KOPT-K1 (cell line): ENCODE measurements around the gene UGT1A10.
"Not testable (repeated sequence)": the region's sequence is repeated elsewhere in the genome, so short reads cannot be mapped to it uniquely, and the experiment has no call there.

Experiments used
- H3K27ac ChIP-seq: fragments of 200-600 bp; sonication (generic); 2 replicates; pipeline ENCODE4 v1.5.1; 2016; ENCODE audit warnings: antibody characterized with exemption, mild to moderate bottlenecking, low read depth, low read length; ENCODE audit not compliant: poor library complexity, severe bottlenecking
- H3K36me3 ChIP-seq: fragments of 200-600 bp; sonication (generic); 2 replicates; pipeline ENCODE4 v1.5.1; 2017; ENCODE audit warnings: antibody characterized with exemption, mild to moderate bottlenecking, low read length, moderate library complexity; ENCODE audit not compliant: insufficient read depth
- H3K9me3 ChIP-seq: fragments of 200-600 bp; sonication (generic); 2 replicates; pipeline ENCODE4 v1.5.1; 2017; ENCODE audit warnings: antibody characterized with exemption, low read length, mild to moderate bottlenecking; ENCODE audit not compliant: insufficient read depth, poor library complexity, severe bottlenecking

The UGT1A10 gene

GRCh38 chr2:233636306-233636705 lies at the start of gene UGT1A10:
UGT1A10 (plus strand) TSS chr2:233636448; CDS start chr2:233636523, 75 bp downstream.
- not testable (repeated sequence) for H3K36me3 ChIP-seq, H3K9me3 ChIP-seq, H3K27ac ChIP-seq

- no peaks in the 10 kb centered on the region for H3K9me3 ChIP-seq
- H3K36me3 ChIP-seq: no peaks in the 10 kb centered on the region
- H3K27ac ChIP-seq: no peak overlapping the region
Observed at GRCh38 chr2:233588400-233588799, 47.8 kb upstream of the UGT1A10 start.

DNA sequence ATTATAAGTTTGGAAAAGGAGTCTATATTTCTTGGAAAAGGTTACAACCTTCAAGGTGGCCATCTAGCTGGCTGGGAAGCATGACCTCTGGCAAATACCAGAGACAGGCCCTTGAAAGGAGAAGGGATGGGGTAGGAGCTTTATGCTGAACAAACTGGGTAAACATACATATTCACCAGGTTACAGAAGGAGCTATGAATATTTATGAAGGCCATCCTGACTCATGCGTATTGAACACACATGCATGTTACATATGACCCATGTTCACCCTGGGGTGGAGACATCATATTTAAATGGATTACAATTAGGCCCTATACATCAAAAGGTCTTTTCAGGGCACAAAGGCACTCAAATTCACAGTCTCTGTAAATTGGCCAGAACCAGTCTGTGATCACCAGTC lies 43.5 kb upstream of the UGT1A10 start:
- H3K9me3 ChIP-seq, H3K27ac ChIP-seq, H3K36me3 ChIP-seq: not testable (repeated sequence)

- no peaks in the 10 kb centered on the region for H3K36me3 ChIP-seq
- no peak overlapping the region for H3K27ac ChIP-seq
- peaks cover 10% of the 10 kb centered on the region for H3K9me3 ChIP-seq
Observed at GRCh38 chr2:233593201-233593600, 43.0 kb upstream of the UGT1A10 start.

DNA sequence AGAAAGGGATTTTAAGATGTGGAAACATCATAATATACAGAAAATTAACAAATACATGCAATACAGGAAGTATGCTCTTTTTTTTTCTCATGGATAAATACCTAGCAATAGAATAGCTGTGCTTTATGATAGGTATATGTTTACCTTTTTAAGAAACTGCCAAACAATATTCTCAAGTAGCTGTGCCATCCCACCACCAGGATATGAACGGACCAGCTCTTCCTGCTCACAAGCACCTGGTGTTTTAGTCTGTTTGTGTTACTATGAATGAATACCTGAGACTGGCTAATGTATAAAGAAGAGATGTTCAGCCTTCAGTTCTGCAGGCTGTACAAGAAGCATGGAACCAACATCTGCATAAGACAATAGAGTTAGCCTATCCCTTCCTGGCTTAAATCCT lies 38.7 kb upstream of the UGT1A10 start:
- Histone ChIP-seq H3K9me3 (peaks cover 17% of the 10 kb centered on the region), H3K36me3 (no peaks in the 10 kb centered on the region), H3K27ac (no peak overlapping the region)

DNA sequence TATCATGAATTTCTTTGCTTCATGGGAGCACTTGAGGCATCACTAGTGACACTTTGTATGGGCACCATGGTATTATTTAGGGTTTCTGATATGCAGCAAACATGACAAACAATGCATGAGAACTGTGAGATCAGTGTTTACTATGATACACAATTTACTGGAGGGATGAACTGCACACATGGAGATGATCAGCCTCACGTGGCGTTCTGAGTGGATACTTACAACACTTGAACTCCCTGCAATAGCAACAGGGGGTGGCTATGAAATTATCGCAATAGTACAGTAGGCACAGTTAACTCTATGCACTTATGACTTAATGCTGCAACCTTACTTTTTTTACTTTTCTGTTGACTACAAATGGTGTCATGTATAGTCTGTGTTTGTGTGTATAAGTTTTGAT lies 37.3 kb upstream of the UGT1A10 start:
- Histone ChIP-seq H3K9me3 (peaks cover 24% of the 10 kb centered on the region), H3K36me3 (no peaks in the 10 kb centered on the region), H3K27ac (no peak overlapping the region)

- peaks cover 24% of the 10 kb centered on the region for H3K9me3 ChIP-seq
- no peaks in the 10 kb centered on the region for H3K36me3 ChIP-seq
- H3K27ac ChIP-seq: no peak overlapping the region
Observed at GRCh38 chr2:233600386-233600785, 35.9 kb upstream of the UGT1A10 start.

GRCh38 chr2:233602076-233602475 lies 34.2 kb upstream of the UGT1A10 start:
- peaks cover 16% of the 10 kb centered on the region for H3K9me3 ChIP-seq
- H3K36me3 ChIP-seq: no peaks in the 10 kb centered on the region
- H3K27ac ChIP-seq: no peak overlapping the region

GRCh38 chr2:233603520-233603919 lies 32.7 kb upstream of the UGT1A10 start:
- peaks cover 14% of the 10 kb centered on the region for H3K9me3 ChIP-seq
- H3K27ac ChIP-seq: no peak overlapping the region
- H3K36me3 ChIP-seq: no peaks in the 10 kb centered on the region

GRCh38 chr2:233604826-233605225 lies 31.4 kb upstream of the UGT1A10 start:
- H3K36me3 ChIP-seq: no peaks in the 10 kb centered on the region
- peaks cover 14% of the 10 kb centered on the region for H3K9me3 ChIP-seq
- no peak overlapping the region for H3K27ac ChIP-seq

GRCh38 chr2:233605680-233606079 lies 30.6 kb upstream of the UGT1A10 start:
- Histone ChIP-seq H3K9me3 (peaks cover 22% of the 10 kb centered on the region), H3K36me3 (no peaks in the 10 kb centered on the region), H3K27ac (no peak overlapping the region)

DNA sequence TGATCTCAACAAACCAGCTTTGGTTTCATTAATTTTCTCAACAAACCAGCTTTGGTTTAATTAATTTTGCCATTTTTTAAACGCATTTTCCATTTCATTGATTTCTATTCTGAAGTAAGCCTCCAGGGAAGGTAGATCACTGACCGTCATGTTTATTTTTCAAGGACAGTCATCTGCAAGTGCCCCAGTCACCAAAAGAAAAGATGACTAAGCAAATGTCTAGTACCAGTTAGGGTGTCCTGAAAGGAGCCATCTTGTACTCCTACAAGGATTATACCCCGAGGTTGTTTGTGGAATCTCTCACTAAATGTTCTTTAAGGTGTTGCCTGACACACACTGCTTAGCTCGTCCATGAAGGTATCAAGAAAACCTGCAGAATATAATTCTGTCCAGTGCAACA lies 25.0 kb upstream of the UGT1A10 start:
- H3K36me3 ChIP-seq: no peaks in the 10 kb centered on the region
- no peak overlapping the region for H3K27ac ChIP-seq

GRCh38 chr2:233617476-233617875 lies 18.8 kb upstream of the UGT1A10 start, which contains the start of gene UGT1A8:
UGT1A8 (plus strand) TSS chr2:233617633; CDS start chr2:233617708, 75 bp downstream.
- not testable (repeated sequence) for H3K36me3 ChIP-seq, H3K27ac ChIP-seq, H3K9me3 ChIP-seq

More for the DNA sequence above, 25.0 kb upstream of the UGT1A10 start:
- peaks cover 17% of the 10 kb centered on the region for H3K9me3 ChIP-seq

- Histone ChIP-seq H3K27ac (no peak overlapping the region), H3K9me3 (no peaks in the 10 kb centered on the region), H3K36me3 (no peaks in the 10 kb centered on the region)
Observed at GRCh38 chr2:233620204-233620603, 16.0 kb upstream of the UGT1A10 start.

- H3K36me3 ChIP-seq, H3K27ac ChIP-seq, H3K9me3 ChIP-seq: not testable (repeated sequence)
Observed at GRCh38 chr2:233621863-233622262, 14.4 kb upstream of the UGT1A10 start.

DNA sequence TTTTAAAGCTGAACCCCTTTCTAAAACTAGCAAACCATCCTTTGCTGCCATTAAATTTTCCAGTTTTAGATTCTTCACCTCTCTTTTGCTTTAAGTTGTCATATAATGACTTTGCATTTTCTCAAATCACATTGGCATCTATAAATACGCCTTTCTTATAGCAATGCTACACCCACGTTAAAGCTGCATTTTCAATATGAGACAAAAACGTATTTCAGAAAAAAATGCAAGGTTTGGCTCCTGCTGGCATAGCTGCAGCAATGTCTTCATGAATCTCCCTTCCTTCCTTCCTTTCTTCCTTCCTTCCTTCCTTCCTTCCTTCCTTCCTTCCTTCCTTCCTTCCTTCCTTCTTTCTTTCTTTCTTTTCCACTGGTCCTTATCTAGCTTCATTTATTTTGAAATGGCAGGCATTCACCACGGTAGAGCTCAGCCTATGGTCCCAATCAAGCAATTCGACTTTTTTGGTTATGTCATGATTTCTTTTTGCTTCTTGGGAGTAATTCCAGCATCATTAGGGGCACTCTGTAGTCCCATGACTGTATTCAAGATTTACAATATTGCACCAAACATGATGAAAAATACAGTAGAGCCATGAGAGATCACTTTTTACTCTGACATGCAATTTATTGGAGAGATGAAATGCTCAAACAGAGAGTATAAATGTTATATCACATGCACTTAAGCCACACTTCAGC lies 8.8 kb upstream of the UGT1A10 start:
- Histone ChIP-seq H3K27ac (no peak overlapping the region), H3K36me3 (no peaks in the 10 kb centered on the region), H3K9me3 (peaks cover 10% of the 10 kb centered on the region)
